ENCODE data around the gene DYNC1H1.

DNA sequence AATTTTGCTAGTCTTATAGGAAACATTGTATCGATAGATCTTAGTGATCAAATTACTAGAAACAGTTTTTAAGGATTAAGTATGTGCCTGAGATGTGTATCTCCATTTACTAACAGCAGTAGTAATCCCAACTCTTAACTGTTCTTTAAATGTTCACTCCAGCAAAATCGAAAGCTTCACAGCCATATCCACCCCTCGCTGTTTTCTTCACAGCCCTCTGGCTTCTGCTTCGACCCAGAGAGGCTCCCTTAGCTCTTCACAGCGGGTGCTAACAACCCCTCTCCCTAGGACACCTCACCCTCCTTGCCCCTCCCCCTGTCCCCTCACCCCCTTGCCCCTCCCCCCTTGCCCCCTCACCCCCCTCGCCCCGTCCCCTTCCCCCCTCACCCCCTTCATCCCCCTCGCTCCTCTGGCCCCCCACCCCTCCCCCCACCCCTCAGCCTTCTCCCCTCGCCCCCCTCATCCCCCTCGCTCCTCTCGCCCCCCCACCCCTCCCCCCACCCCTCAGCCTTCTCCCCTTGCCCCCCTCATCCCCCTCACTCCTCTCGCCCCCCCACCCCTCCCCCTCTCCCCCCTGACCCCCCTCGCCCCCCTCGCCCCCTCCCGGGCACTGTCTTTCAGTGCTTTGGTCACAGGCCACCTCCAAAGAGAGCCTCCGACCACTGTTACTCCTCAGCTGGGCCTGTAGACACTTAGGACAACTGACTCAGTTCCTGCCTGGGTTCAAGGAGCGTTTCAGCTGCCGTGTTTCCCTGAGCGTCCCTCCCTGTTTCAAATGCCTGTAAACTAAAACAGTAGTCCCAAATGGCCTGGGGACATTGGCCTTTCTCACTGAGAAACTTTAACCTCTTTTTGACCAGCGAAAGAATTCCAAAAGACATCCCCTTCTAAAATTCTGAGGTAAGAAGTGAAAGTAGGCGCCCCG lies 46.0 kb upstream of the DYNC1H1 start:
- TF ChIP-seq ZBTB11 (tag by site-specific recombination; conservative IDR thresholded peaks at IDR 0.05; ENCODE audit: low read depth) = no peak
- TF ChIP-seq ZNF707 (tag by site-specific recombination; IDR thresholded peaks at IDR 0.05) = no peak
- TF ChIP-seq, protein P1, sequence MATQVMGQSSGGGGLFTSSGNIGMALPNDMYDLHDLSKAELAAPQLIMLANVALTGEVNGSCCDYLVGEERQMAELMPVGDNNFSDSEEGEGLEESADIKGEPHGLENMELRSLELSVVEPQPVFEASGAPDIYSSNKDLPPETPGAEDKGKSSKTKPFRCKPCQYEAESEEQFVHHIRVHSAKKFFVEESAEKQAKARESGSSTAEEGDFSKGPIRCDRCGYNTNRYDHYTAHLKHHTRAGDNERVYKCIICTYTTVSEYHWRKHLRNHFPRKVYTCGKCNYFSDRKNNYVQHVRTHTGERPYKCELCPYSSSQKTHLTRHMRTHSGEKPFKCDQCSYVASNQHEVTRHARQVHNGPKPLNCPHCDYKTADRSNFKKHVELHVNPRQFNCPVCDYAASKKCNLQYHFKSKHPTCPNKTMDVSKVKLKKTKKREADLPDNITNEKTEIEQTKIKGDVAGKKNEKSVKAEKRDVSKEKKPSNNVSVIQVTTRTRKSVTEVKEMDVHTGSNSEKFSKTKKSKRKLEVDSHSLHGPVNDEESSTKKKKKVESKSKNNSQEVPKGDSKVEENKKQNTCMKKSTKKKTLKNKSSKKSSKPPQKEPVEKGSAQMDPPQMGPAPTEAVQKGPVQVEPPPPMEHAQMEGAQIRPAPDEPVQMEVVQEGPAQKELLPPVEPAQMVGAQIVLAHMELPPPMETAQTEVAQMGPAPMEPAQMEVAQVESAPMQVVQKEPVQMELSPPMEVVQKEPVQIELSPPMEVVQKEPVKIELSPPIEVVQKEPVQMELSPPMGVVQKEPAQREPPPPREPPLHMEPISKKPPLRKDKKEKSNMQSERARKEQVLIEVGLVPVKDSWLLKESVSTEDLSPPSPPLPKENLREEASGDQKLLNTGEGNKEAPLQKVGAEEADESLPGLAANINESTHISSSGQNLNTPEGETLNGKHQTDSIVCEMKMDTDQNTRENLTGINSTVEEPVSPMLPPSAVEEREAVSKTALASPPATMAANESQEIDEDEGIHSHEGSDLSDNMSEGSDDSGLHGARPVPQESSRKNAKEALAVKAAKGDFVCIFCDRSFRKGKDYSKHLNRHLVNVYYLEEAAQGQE (tag by site-specific recombination; IDR thresholded peaks at IDR 0.05) = no peak
- TF ChIP-seq ZEB2 (tag by site-specific recombination; IDR thresholded peaks at IDR 0.05) = no peak
- no peak for TF ChIP-seq CTCF (tag by site-specific recombination; IDR thresholded peaks at IDR 0.05)
- TF ChIP-seq ZNF501 (tag by site-specific recombination; IDR thresholded peaks at IDR 0.05) = no peak
- TF ChIP-seq ZNF768 (tag by site-specific recombination; IDR thresholded peaks at IDR 0.05) = no peak
- no peak for TF ChIP-seq ZNF24 (tag by site-specific recombination; IDR thresholded peaks at IDR 0.05)
